HEK293 (cell line): ENCODE results near the gene SSTR4.
A peak's percentile ranks its signal among the peaks of the same experiment; 100 is the strongest.

ENCODE experiments used
- CTCF ChIA-PET: fragments of 350-600 bp; formaldehyde crosslinking; extraction: SDS; loops from one replicate; lab custom pipeline; 2021; ENCODE audit warnings: antibody characterized with exemption; lab: Yijun Ruan, JAX
- POLR2A ChIA-PET: fragments of 300-600 bp; formaldehyde crosslinking; extraction: SDS; loops from one replicate; lab custom pipeline; 2020; ENCODE audit warnings: antibody characterized with exemption, inconsistent platforms; lab: Yijun Ruan, JAX
- H3K27ac ChIP-seq: fragments of 200-500 bp; sonication (Bioruptor generic); 2 replicates; pipeline ENCODE4 v1.5.1; 2014; ENCODE audit warnings: low read depth, low read length, control low read depth, inconsistent platforms; ENCODE audit errors: extremely low read depth
- H3K36me3 ChIP-seq, 2 experiments: fragments of 200-500 bp in 1 of 2; sonication (Bioruptor generic) in 1 of 2; 1 replicate in 1 of 2; 2 replicates in 1 of 2; pipeline ENCODE4 v1.5.1; 2014 to 2017; ENCODE audit warnings: inconsistent platforms in 2 of 2, low read length in 2 of 2; ENCODE audit not compliant: control insufficient read depth in 2 of 2, insufficient read depth in 1 of 2
- H3K4me1 ChIP-seq: fragments of 200-500 bp; sonication (Bioruptor generic); 2 replicates; pipeline ENCODE4 v1.5.1; 2014; ENCODE audit warnings: mild to moderate bottlenecking, low read length, inconsistent platforms; ENCODE audit not compliant: control insufficient read depth, insufficient read depth
- H3K4me3 ChIP-seq: 2 replicates; pipeline ENCODE4 v1.5.1; 2011; ENCODE audit warnings: low read depth, mild to moderate bottlenecking, control low read depth, low read length, moderate library complexity
- H3K9me3 ChIP-seq: fragments of 200-500 bp; sonication (Bioruptor generic); 2 replicates; pipeline ENCODE4 v1.5.1; 2014; ENCODE audit warnings: low read depth, low read length, inconsistent platforms; ENCODE audit not compliant: control insufficient read depth, insufficient read depth
- SALL2 ChIP-seq: fragments of 450-650 bp; formaldehyde crosslinking; IDR thresholded peaks from 2 replicates; pipeline ENCODE4 v1.5.0; 2017; ENCODE audit warnings: missing biosample characterization, mild to moderate bottlenecking, missing genetic modification characterization, borderline replicate concordance
- TRIM28 ChIP-seq: IDR thresholded peaks from 2 replicates; pipeline ENCODE4 v1.6.1; 2011; ENCODE audit warnings: low read length, control low read depth, borderline replicate concordance
- TSHZ1 ChIP-seq: fragments of 450-650 bp; formaldehyde crosslinking; IDR thresholded peaks from 2 replicates; pipeline ENCODE4 v1.5.1; 2016; ENCODE audit warnings: missing biosample characterization, missing genetic modification characterization, borderline replicate concordance
- ZBTB20 ChIP-seq: fragments of 450-650 bp; formaldehyde crosslinking; IDR thresholded peaks from 2 replicates; pipeline ENCODE4 v1.5.1; 2016; ENCODE audit warnings: missing biosample characterization, missing genetic modification characterization
- ZNF155 ChIP-seq: fragments of 450-650 bp; formaldehyde crosslinking; IDR thresholded peaks from 2 replicates; pipeline ENCODE4 v1.5.1; 2016; ENCODE audit warnings: missing biosample characterization, missing genetic modification characterization
- ZNF175 ChIP-seq: fragments of 450-650 bp; formaldehyde crosslinking; IDR thresholded peaks from 2 replicates; pipeline ENCODE4 v1.5.1; 2016; ENCODE audit warnings: missing biosample characterization, missing genetic modification characterization
- ZNF221 ChIP-seq: fragments of 450-650 bp; formaldehyde crosslinking; IDR thresholded peaks from 2 replicates; pipeline ENCODE4 v1.5.1; 2017; ENCODE audit warnings: missing biosample characterization, missing genetic modification characterization, borderline replicate concordance
- ZNF23 ChIP-seq: fragments of 450-650 bp; formaldehyde crosslinking; IDR thresholded peaks from 2 replicates; pipeline ENCODE4 v1.5.1; 2016; ENCODE audit warnings: missing biosample characterization, missing genetic modification characterization, borderline replicate concordance
- ZNF324 ChIP-seq: fragments of 450-650 bp; formaldehyde crosslinking; IDR thresholded peaks from 2 replicates; pipeline ENCODE4 v1.5.1; 2016; ENCODE audit warnings: missing biosample characterization, missing genetic modification characterization
- ZNF366 ChIP-seq: fragments of 450-650 bp; formaldehyde crosslinking; conservative IDR thresholded peaks from 2 replicates; pipeline ENCODE4 v1.5.1; 2016; ENCODE audit warnings: missing biosample characterization, missing genetic modification characterization
- ZNF398 ChIP-seq: fragments of 450-650 bp; formaldehyde crosslinking; IDR thresholded peaks from 2 replicates; pipeline ENCODE4 v1.5.1; 2017; ENCODE audit warnings: missing biosample characterization, missing genetic modification characterization
- ZNF548 ChIP-seq: fragments of 450-650 bp; formaldehyde crosslinking; IDR thresholded peaks from 2 replicates; pipeline ENCODE4 v1.5.1; 2016; ENCODE audit warnings: missing biosample characterization, missing genetic modification characterization
- ZNF747 ChIP-seq: fragments of 450-650 bp; formaldehyde crosslinking; IDR thresholded peaks from 2 replicates; pipeline ENCODE4 v1.5.1; 2016; ENCODE audit warnings: missing biosample characterization, missing genetic modification characterization
- ZNF837 ChIP-seq: fragments of 450-650 bp; formaldehyde crosslinking; IDR thresholded peaks from 2 replicates; pipeline ENCODE4 v1.5.1; 2016; ENCODE audit warnings: missing biosample characterization, missing genetic modification characterization
- ZSCAN23 ChIP-seq: fragments of 450-650 bp; formaldehyde crosslinking; IDR thresholded peaks from 2 replicates; pipeline ENCODE4 v1.5.1; 2016; ENCODE audit warnings: missing biosample characterization, missing genetic modification characterization
- TF ChIP-seq, protein P1 (sequence below): fragments of 450-650 bp; formaldehyde crosslinking; IDR thresholded peaks from 2 replicates; pipeline ENCODE4 v1.5.1; 2017; ENCODE audit warnings: missing biosample characterization, missing genetic modification characterization
- TF ChIP-seq, protein P2 (sequence below): fragments of 450-650 bp; formaldehyde crosslinking; IDR thresholded peaks from 2 replicates; pipeline ENCODE4 v1.5.1; 2017; ENCODE audit warnings: missing biosample characterization, missing genetic modification characterization
- TF ChIP-seq, protein P3 (sequence below): fragments of 450-650 bp; formaldehyde crosslinking; IDR thresholded peaks from 2 replicates; pipeline ENCODE4 v1.5.1; 2016; ENCODE audit warnings: missing biosample characterization, missing genetic modification characterization
- TF ChIP-seq, protein P4 (sequence below): fragments of 450-650 bp; formaldehyde crosslinking; IDR thresholded peaks from 2 replicates; pipeline ENCODE4 v1.5.1; 2016; ENCODE audit warnings: missing biosample characterization, missing genetic modification characterization

SSTR4 gene

DNA sequence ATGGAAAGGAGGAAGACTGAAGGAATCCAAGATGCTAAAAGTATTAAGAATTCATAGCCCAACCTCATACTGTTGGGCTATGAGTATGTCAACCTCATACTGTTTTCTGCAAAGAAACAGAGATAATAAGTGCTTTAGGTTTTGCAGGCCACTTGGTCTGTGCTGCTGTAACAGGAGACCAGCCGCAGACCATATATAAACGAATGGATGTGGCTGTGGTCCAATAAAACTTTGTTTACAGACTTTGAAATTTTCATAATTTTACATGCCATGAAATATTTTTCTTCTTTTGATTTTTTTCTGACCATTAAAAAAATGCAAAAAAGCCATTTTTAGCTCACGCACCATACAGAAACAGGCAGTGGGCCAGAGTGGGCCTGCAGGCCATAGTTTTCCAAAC, 28.1 kb downstream of the SSTR4 start:
- H3K4me1 ChIP-seq: peaks cover 5% of the 10 kb centered on the region; the same call in 1 of the 2 replicates
- POLR2A ChIA-PET: no interaction called here
- no peaks in the 10 kb centered on the region for H3K9me3 ChIP-seq
- CTCF ChIA-PET: interaction anchor here (0.5 to 3.4 kb wide), 7 partner anchors 11 to 721 kb away, joined by 3 to 9 read pairs (median 4); no protein-coding TSS in a partner anchor
- no peaks in the 10 kb centered on the region for H3K36me3 ChIP-seq
- TF ChIP-seq, protein P1, sequence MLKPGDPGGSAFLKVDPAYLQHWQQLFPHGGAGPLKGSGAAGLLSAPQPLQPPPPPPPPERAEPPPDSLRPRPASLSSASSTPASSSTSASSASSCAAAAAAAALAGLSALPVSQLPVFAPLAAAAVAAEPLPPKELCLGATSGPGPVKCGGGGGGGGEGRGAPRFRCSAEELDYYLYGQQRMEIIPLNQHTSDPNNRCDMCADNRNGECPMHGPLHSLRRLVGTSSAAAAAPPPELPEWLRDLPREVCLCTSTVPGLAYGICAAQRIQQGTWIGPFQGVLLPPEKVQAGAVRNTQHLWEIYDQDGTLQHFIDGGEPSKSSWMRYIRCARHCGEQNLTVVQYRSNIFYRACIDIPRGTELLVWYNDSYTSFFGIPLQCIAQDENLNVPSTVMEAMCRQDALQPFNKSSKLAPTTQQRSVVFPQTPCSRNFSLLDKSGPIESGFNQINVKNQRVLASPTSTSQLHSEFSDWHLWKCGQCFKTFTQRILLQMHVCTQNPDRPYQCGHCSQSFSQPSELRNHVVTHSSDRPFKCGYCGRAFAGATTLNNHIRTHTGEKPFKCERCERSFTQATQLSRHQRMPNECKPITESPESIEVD: 0 out of 2 replicates have a peak, but pooled peaks have one; percentile 10
- no peak for TF ChIP-seq SALL2 (tag by site-specific recombination)
- H3K27ac ChIP-seq: no peak overlapping the region
- H3K4me3 ChIP-seq: no peak overlapping the region

DNA sequence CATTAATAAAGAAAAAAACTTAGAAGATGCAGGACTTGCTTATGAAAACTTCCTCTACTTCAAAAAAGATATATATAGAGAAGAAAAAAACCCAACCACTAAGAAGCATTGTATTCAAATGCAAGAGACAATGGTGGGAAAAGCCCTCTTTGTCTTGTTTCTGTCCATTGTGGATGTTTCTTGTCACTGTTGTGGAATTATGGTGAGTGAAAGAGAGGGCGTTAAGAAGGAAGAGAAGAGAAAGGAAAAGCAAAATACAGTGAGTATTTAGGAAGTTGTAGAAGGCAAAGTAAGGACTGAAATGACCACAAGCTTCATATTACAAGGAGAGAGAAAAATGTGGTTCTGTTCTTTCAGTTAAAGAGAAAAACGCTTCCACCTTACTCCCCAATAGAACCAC, 28.5 kb downstream of the SSTR4 start:
- POLR2A ChIA-PET: no interaction called here
- peaks cover 5% of the 10 kb centered on the region; the same call in 1 of the 2 replicates for H3K4me1 ChIP-seq
- no peak for TF ChIP-seq ZNF23 (tag by site-specific recombination)
- TF ChIP-seq SALL2 (tag by site-specific recombination): no peak
- TF ChIP-seq, protein P2, sequence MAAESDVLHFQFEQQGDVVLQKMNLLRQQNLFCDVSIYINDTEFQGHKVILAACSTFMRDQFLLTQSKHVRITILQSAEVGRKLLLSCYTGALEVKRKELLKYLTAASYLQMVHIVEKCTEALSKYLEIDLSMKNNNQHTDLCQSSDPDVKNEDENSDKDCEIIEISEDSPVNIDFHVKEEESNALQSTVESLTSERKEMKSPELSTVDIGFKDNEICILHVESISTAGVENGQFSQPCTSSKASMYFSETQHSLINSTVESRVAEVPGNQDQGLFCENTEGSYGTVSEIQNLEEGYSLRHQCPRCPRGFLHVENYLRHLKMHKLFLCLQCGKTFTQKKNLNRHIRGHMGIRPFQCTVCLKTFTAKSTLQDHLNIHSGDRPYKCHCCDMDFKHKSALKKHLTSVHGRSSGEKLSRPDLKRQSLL (tag by site-specific recombination): no peak
- TF ChIP-seq, protein P3, sequence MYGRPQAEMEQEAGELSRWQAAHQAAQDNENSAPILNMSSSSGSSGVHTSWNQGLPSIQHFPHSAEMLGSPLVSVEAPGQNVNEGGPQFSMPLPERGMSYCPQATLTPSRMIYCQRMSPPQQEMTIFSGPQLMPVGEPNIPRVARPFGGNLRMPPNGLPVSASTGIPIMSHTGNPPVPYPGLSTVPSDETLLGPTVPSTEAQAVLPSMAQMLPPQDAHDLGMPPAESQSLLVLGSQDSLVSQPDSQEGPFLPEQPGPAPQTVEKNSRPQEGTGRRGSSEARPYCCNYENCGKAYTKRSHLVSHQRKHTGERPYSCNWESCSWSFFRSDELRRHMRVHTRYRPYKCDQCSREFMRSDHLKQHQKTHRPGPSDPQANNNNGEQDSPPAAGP (tag by site-specific recombination): no peak
- TF ChIP-seq ZSCAN23: no peak
- TF ChIP-seq ZNF366 (tag by site-specific recombination): no peak
- no peak for TF ChIP-seq ZNF155 (tag by site-specific recombination)
- TF ChIP-seq TSHZ1 (tag by site-specific recombination): no peak
- no peak for TF ChIP-seq ZNF398
- TF ChIP-seq, protein P4, sequence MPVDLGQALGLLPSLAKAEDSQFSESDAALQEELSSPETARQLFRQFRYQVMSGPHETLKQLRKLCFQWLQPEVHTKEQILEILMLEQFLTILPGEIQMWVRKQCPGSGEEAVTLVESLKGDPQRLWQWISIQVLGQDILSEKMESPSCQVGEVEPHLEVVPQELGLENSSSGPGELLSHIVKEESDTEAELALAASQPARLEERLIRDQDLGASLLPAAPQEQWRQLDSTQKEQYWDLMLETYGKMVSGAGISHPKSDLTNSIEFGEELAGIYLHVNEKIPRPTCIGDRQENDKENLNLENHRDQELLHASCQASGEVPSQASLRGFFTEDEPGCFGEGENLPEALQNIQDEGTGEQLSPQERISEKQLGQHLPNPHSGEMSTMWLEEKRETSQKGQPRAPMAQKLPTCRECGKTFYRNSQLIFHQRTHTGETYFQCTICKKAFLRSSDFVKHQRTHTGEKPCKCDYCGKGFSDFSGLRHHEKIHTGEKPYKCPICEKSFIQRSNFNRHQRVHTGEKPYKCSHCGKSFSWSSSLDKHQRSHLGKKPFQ (tag by site-specific recombination): no peak
- TF ChIP-seq ZNF324 (tag by site-specific recombination): no peak
- TF ChIP-seq TRIM28: no peak
- no peak for TF ChIP-seq ZNF837 (tag by site-specific recombination)
- no peak for TF ChIP-seq ZBTB20
- TF ChIP-seq ZNF175: no peak
- TF ChIP-seq ZNF548 (tag by site-specific recombination): no peak
- no peak for TF ChIP-seq ZNF221 (tag by site-specific recombination)
- TF ChIP-seq ZNF747 (tag by site-specific recombination): no peak
- H3K27ac ChIP-seq: no peak overlapping the region
- H3K9me3 ChIP-seq: no peaks in the 10 kb centered on the region
- no peaks in the 10 kb centered on the region for H3K36me3 ChIP-seq
- H3K4me3 ChIP-seq: no peak overlapping the region
- CTCF ChIA-PET: interaction anchor here (0.6 to 3.4 kb wide), 6 partner anchors 11 to 372 kb away, joined by 3 to 9 read pairs (median 4); no protein-coding TSS in a partner anchor
